Chondrocyte (in vitro differentiated cells): ENCODE measurements around the gene NRSN2. TPM values are rescaled to one million over a fixed set of nuclear protein-coding genes. Genes with fewer than 3 reads are reported as not detected.
A peak's percentile ranks its signal among the peaks of the same experiment; 100 is the strongest.

Experiments
- DNase-seq: peaks from one replicate; pipeline ENCODE4 v3.0.0; 2021; ENCODE audit warnings: mixed read lengths, low spot score
- H3K27ac Mint-ChIP-seq: one replicate; pipeline ENCODE4 v1.8.0; 2021; ENCODE audit warnings: mild to moderate bottlenecking, moderate library complexity, mixed read lengths; ENCODE audit not compliant: unreplicated experiment
- H3K27me3 Mint-ChIP-seq: 2 replicates; pipeline ENCODE4 v1.8.0; 2021; ENCODE audit warnings: low read depth, mixed read lengths
- H3K36me3 Mint-ChIP-seq: 2 replicates; pipeline ENCODE4 v1.8.0; 2021; ENCODE audit warnings: low read depth, mixed read lengths
- H3K4me1 Mint-ChIP-seq: 2 replicates; pipeline ENCODE4 v1.8.0; 2021; ENCODE audit warnings: low read depth, mild to moderate bottlenecking, mixed read lengths
- H3K4me3 Mint-ChIP-seq: one replicate; pipeline ENCODE4 v1.8.0; 2021; ENCODE audit warnings: mild to moderate bottlenecking, moderate library complexity, mixed read lengths; ENCODE audit not compliant: unreplicated experiment
- H3K9me3 Mint-ChIP-seq: 2 replicates; pipeline ENCODE4 v1.8.0; 2021; ENCODE audit warnings: low read depth, mixed read lengths
- CTCF ChIP-seq: fragments of 200-600 bp; sonication (generic); IDR thresholded peaks from 2 replicates; pipeline ENCODE4 v1.5.0; 2021; ENCODE audit warnings: antibody characterized with exemption, mild to moderate bottlenecking, moderate library complexity
- total RNA-seq: library from RNA; stranded (reverse); gene quantifications from 3 replicates; pipeline ENCODE4 v1.2.1, GENCODE V29; 2021

NRSN2 gene
- total RNA-seq, 1 donor from 2014 or later = 77.1 TPM

GRCh38 chr20:402898-403581, 56.1 kb downstream of the NRSN2 start:
- Mint-ChIP-seq H3K9me3 (peaks cover 10% of the 10 kb centered on the region), H3K4me1 (peaks cover 29% of the 10 kb centered on the region), H3K4me3 (no peak overlapping the region), H3K27ac (peak overlapping the region; percentile 8), H3K27me3 (no peaks in the 10 kb centered on the region), H3K36me3 (peaks cover 3% of the 10 kb centered on the region)
- no peak for TF ChIP-seq CTCF
- DNase-seq = no peak

GRCh38 chr20:403582-403957, 56.7 kb downstream of the NRSN2 start:
- peaks cover 29% of the 10 kb centered on the region for H3K4me1 Mint-ChIP-seq

GRCh38 chr20:404088-404487, 57.2 kb downstream of the NRSN2 start:
- Mint-ChIP-seq H3K4me1 (peaks cover 32% of the 10 kb centered on the region), H3K4me3 (no peak overlapping the region), H3K27me3 (no peaks in the 10 kb centered on the region), H3K36me3 (no peaks in the 10 kb centered on the region), H3K27ac (no peak overlapping the region), H3K9me3 (peaks cover 10% of the 10 kb centered on the region)
- no peak for TF ChIP-seq CTCF
- DNase-seq = no peak

More at GRCh38 chr20:403582-403957, 56.7 kb downstream of the NRSN2 start:
- Mint-ChIP-seq H3K9me3 (peaks cover 10% of the 10 kb centered on the region), H3K27ac (no peak overlapping the region), H3K4me3 (no peak overlapping the region), H3K27me3 (no peaks in the 10 kb centered on the region), H3K36me3 (peaks cover under 1% of the 10 kb centered on the region)
- no peak for TF ChIP-seq CTCF
- DNase-seq = no peak

Other genes with a start within 250 kb of the NRSN2 start
- gene DEFB126, start 204.5 kb upstream of the NRSN2 start, total RNA-seq = not detected in 3 replicates
- gene DEFB127, start 189.7 kb upstream of the NRSN2 start, total RNA-seq = not detected in 3 replicates
- not detected in 3 replicates for gene DEFB128, start 157.4 kb upstream of the NRSN2 start, total RNA-seq
- not detected in 3 replicates for gene DEFB129, start 119.9 kb upstream of the NRSN2 start, total RNA-seq
- not detected in 3 replicates for gene DEFB132, start 89.4 kb upstream of the NRSN2 start, total RNA-seq
- gene C20orf96, start 56.4 kb upstream of the NRSN2 start, total RNA-seq = 10.8 to 12.1 TPM (median 11.1 TPM) in 3 replicates
- 17.2 to 18.6 TPM (median 17.4 TPM) in 3 replicates for gene ZCCHC3, start 49.5 kb upstream of the NRSN2 start, total RNA-seq
- 34.3 to 40.4 TPM (median 39.6 TPM) in 3 replicates for gene SOX12, start 21.6 kb upstream of the NRSN2 start, total RNA-seq
- 7.0 to 141 TPM (median 137 TPM) in 3 replicates for gene TRIB3, start 33.6 kb downstream of the NRSN2 start, total RNA-seq
- gene RBCK1, start 61.2 kb downstream of the NRSN2 start, total RNA-seq = 84.1 to 95.5 TPM (median 94.3 TPM) in 3 replicates
- gene TBC1D20, start 115.4 kb downstream of the NRSN2 start, total RNA-seq = 56.2 to 64.7 TPM (median 64.0 TPM) in 3 replicates
- gene CSNK2A1, start 196.7 kb downstream of the NRSN2 start, total RNA-seq = 121 to 129 TPM (median 122 TPM) in 3 replicates